ENCODE measurements around the gene GAGE12F. TPM values are rescaled to one million over a fixed set of nuclear protein-coding genes. Genes with fewer than 3 reads are reported as not detected.
A peak's percentile ranks its signal among the peaks of the same experiment; 100 is the strongest.
"Not testable (repeated sequence)": the region's sequence is repeated elsewhere in the genome, so short reads cannot be mapped to it uniquely, and the experiment has no call there.

Gene GAGE12F
- total RNA-seq (2022): not detected in 2 replicates
- not detected for Bru-seq, nascent RNA
- BruChase-seq, experiment 1, labeled RNA remaining after a 6-hour chase: not detected
- BruChase-seq, experiment 2, labeled RNA remaining after a 2-hour chase: not detected
- long read RNA-seq: 0 reads

GRCh38 chrX:49560542-49560941, at the start of gene GAGE12F:
GAGE12F (plus strand) TSS chrX:49560842; CDS start chrX:49561997, 1,155 bp downstream.
- CTCF ChIA-PET; H3K27me3 Mint-ChIP-seq (ENCODE audit: unreplicated experiment); H3K27ac Mint-ChIP-seq (ENCODE audit: unreplicated experiment); H3K4me1 Mint-ChIP-seq (ENCODE audit: low read depth, unreplicated experiment); H3K4me3 Mint-ChIP-seq (ENCODE audit: low read depth, unreplicated experiment); intact Hi-C loops (cut with micrococcal nuclease; ENCODE audit: unreplicated experiment); H3K36me3 Mint-ChIP-seq (ENCODE audit: insufficient read depth, unreplicated experiment); DNase-seq; H3K9me3 Mint-ChIP-seq (ENCODE audit: low read depth, unreplicated experiment); BruUV-seq (replicated peaks): not testable (repeated sequence)

GRCh38 chrX:49531877-49532276, 28.8 kb upstream of the GAGE12F start, which contains the start of gene GAGE12C:
GAGE12C (plus strand) TSS chrX:49532177; CDS start chrX:49533332, 1,155 bp downstream.
- H3K9me3 Mint-ChIP-seq (ENCODE audit: low read depth, unreplicated experiment); intact Hi-C loops (cut with micrococcal nuclease; ENCODE audit: unreplicated experiment); H3K36me3 Mint-ChIP-seq (ENCODE audit: insufficient read depth, unreplicated experiment); CTCF ChIA-PET; BruUV-seq (replicated peaks); H3K27me3 Mint-ChIP-seq (ENCODE audit: unreplicated experiment); H3K27ac Mint-ChIP-seq (ENCODE audit: unreplicated experiment); H3K4me3 Mint-ChIP-seq (ENCODE audit: low read depth, unreplicated experiment); H3K4me1 Mint-ChIP-seq (ENCODE audit: low read depth, unreplicated experiment); DNase-seq: not testable (repeated sequence)

GRCh38 chrX:49541433-49541832, 19.2 kb upstream of the GAGE12F start, which contains the start of gene GAGE12D:
GAGE12D (plus strand) TSS chrX:49541733; CDS start chrX:49542888, 1,155 bp downstream.
- H3K9me3 Mint-ChIP-seq (ENCODE audit: low read depth, unreplicated experiment): not testable (repeated sequence)

GRCh38 chrX:49550989-49551388, 9.7 kb upstream of the GAGE12F start, which contains the start of gene GAGE12E:
GAGE12E (plus strand) TSS chrX:49551289; CDS start chrX:49552444, 1,155 bp downstream.
- intact Hi-C loops (cut with micrococcal nuclease; ENCODE audit: unreplicated experiment); H3K27ac Mint-ChIP-seq (ENCODE audit: unreplicated experiment); H3K36me3 Mint-ChIP-seq (ENCODE audit: insufficient read depth, unreplicated experiment); CTCF ChIA-PET; H3K27me3 Mint-ChIP-seq (ENCODE audit: unreplicated experiment); DNase-seq; H3K9me3 Mint-ChIP-seq (ENCODE audit: low read depth, unreplicated experiment); BruUV-seq (replicated peaks); H3K4me1 Mint-ChIP-seq (ENCODE audit: low read depth, unreplicated experiment); H3K4me3 Mint-ChIP-seq (ENCODE audit: low read depth, unreplicated experiment): not testable (repeated sequence)

More at GRCh38 chrX:49541433-49541832, 19.2 kb upstream of the GAGE12F start, which contains the start of gene GAGE12D:
- H3K27ac Mint-ChIP-seq (ENCODE audit: unreplicated experiment); H3K27me3 Mint-ChIP-seq (ENCODE audit: unreplicated experiment); BruUV-seq (replicated peaks); DNase-seq; intact Hi-C loops (cut with micrococcal nuclease; ENCODE audit: unreplicated experiment); CTCF ChIA-PET; H3K4me3 Mint-ChIP-seq (ENCODE audit: low read depth, unreplicated experiment); H3K36me3 Mint-ChIP-seq (ENCODE audit: insufficient read depth, unreplicated experiment); H3K4me1 Mint-ChIP-seq (ENCODE audit: low read depth, unreplicated experiment): not testable (repeated sequence)

- CTCF ChIA-PET; H3K4me3 Mint-ChIP-seq (ENCODE audit: low read depth, unreplicated experiment); DNase-seq; H3K9me3 Mint-ChIP-seq (ENCODE audit: low read depth, unreplicated experiment); intact Hi-C loops (cut with micrococcal nuclease; ENCODE audit: unreplicated experiment); BruUV-seq (replicated peaks); H3K27me3 Mint-ChIP-seq (ENCODE audit: unreplicated experiment); H3K36me3 Mint-ChIP-seq (ENCODE audit: insufficient read depth, unreplicated experiment); H3K27ac Mint-ChIP-seq (ENCODE audit: unreplicated experiment); H3K4me1 Mint-ChIP-seq (ENCODE audit: low read depth, unreplicated experiment): not testable (repeated sequence)
Observed at GRCh38 chrX:49568728-49569127, 8.1 kb downstream of the GAGE12F start.

GRCh38 chrX:49569152-49569551, 8.5 kb downstream of the GAGE12F start:
- H3K27me3 Mint-ChIP-seq (ENCODE audit: unreplicated experiment); CTCF ChIA-PET; intact Hi-C loops (cut with micrococcal nuclease; ENCODE audit: unreplicated experiment); H3K27ac Mint-ChIP-seq (ENCODE audit: unreplicated experiment); DNase-seq; BruUV-seq (replicated peaks); H3K36me3 Mint-ChIP-seq (ENCODE audit: insufficient read depth, unreplicated experiment); H3K9me3 Mint-ChIP-seq (ENCODE audit: low read depth, unreplicated experiment); H3K4me3 Mint-ChIP-seq (ENCODE audit: low read depth, unreplicated experiment); H3K4me1 Mint-ChIP-seq (ENCODE audit: low read depth, unreplicated experiment): not testable (repeated sequence)

- intact Hi-C loops (cut with micrococcal nuclease; ENCODE audit: unreplicated experiment); CTCF ChIA-PET; H3K27ac Mint-ChIP-seq (ENCODE audit: unreplicated experiment): not testable (repeated sequence)
Observed at GRCh38 chrX:49570100-49570499, 9.5 kb downstream of the GAGE12F start, which contains the start of gene GAGE12G. GAGE12G (plus strand) TSS chrX:49570400; CDS start chrX:49571555, 1,155 bp downstream.

GRCh38 chrX:49579649-49580048, 19.0 kb downstream of the GAGE12F start, which contains the start of gene GAGE12H:
GAGE12H (plus strand) TSS chrX:49579949; CDS start chrX:49581104, 1,155 bp downstream.
- CTCF ChIA-PET; intact Hi-C loops (cut with micrococcal nuclease; ENCODE audit: unreplicated experiment); H3K36me3 Mint-ChIP-seq (ENCODE audit: insufficient read depth, unreplicated experiment); H3K9me3 Mint-ChIP-seq (ENCODE audit: low read depth, unreplicated experiment); H3K4me3 Mint-ChIP-seq (ENCODE audit: low read depth, unreplicated experiment); H3K27me3 Mint-ChIP-seq (ENCODE audit: unreplicated experiment); H3K27ac Mint-ChIP-seq (ENCODE audit: unreplicated experiment); DNase-seq; H3K4me1 Mint-ChIP-seq (ENCODE audit: low read depth, unreplicated experiment); BruUV-seq (replicated peaks): not testable (repeated sequence)

More at GRCh38 chrX:49570100-49570499, 9.5 kb downstream of the GAGE12F start, which contains the start of gene GAGE12G:
- not testable (repeated sequence) for DNase-seq; H3K27me3 Mint-ChIP-seq (ENCODE audit: unreplicated experiment); H3K4me3 Mint-ChIP-seq (ENCODE audit: low read depth, unreplicated experiment); H3K36me3 Mint-ChIP-seq (ENCODE audit: insufficient read depth, unreplicated experiment); BruUV-seq (replicated peaks); H3K9me3 Mint-ChIP-seq (ENCODE audit: low read depth, unreplicated experiment); H3K4me1 Mint-ChIP-seq (ENCODE audit: low read depth, unreplicated experiment)

GRCh38 chrX:49589196-49589595, 28.6 kb downstream of the GAGE12F start, which contains the start of gene GAGE2A:
GAGE2A (plus strand) TSS chrX:49589496; CDS start chrX:49590651, 1,155 bp downstream.
- intact Hi-C loops (cut with micrococcal nuclease; ENCODE audit: unreplicated experiment); H3K4me1 Mint-ChIP-seq (ENCODE audit: low read depth, unreplicated experiment); H3K4me3 Mint-ChIP-seq (ENCODE audit: low read depth, unreplicated experiment); CTCF ChIA-PET; H3K27ac Mint-ChIP-seq (ENCODE audit: unreplicated experiment); BruUV-seq (replicated peaks); H3K27me3 Mint-ChIP-seq (ENCODE audit: unreplicated experiment); H3K36me3 Mint-ChIP-seq (ENCODE audit: insufficient read depth, unreplicated experiment); DNase-seq; H3K9me3 Mint-ChIP-seq (ENCODE audit: low read depth, unreplicated experiment): not testable (repeated sequence)

GRCh38 chrX:49589769-49590478, 29.3 kb downstream of the GAGE12F start:
- peak; percentile 8 for DNase-seq
- H3K4me3 Mint-ChIP-seq (ENCODE audit: low read depth, unreplicated experiment); H3K9me3 Mint-ChIP-seq (ENCODE audit: low read depth, unreplicated experiment); BruUV-seq (replicated peaks); H3K27me3 Mint-ChIP-seq (ENCODE audit: unreplicated experiment); H3K36me3 Mint-ChIP-seq (ENCODE audit: insufficient read depth, unreplicated experiment); CTCF ChIA-PET; H3K27ac Mint-ChIP-seq (ENCODE audit: unreplicated experiment); intact Hi-C loops (cut with micrococcal nuclease; ENCODE audit: unreplicated experiment); H3K4me1 Mint-ChIP-seq (ENCODE audit: low read depth, unreplicated experiment): not testable (repeated sequence)

All from Calu3 (cell line).